A172 (cell line): ENCODE results near the gene CSNK1A1. TPM values are rescaled to one million over a fixed set of nuclear protein-coding genes. Genes with fewer than 3 reads are reported as not detected.
A peak's percentile ranks its signal among the peaks of the same experiment; 100 is the strongest.
"Not testable (repeated sequence)": the region's sequence is repeated elsewhere in the genome, so short reads cannot be mapped to it uniquely, and the experiment has no call there.

Experiments
- DNase-seq: peaks from one replicate; pipeline ENCODE4 v3.0.0-alpha.2; 2015; ENCODE audit warnings: low spot score
- total RNA-seq: library from RNA; depleted of rRNA; stranded (reverse); fragments of >200 nt; shearing (Covaris generic); gene quantifications from 2 replicates; pipeline ENCODE4 v1.2.3, GENCODE V29; 2014

CSNK1A1 gene
- total RNA-seq, 1 experiment from 2014 or later = 416 TPM

DNA sequence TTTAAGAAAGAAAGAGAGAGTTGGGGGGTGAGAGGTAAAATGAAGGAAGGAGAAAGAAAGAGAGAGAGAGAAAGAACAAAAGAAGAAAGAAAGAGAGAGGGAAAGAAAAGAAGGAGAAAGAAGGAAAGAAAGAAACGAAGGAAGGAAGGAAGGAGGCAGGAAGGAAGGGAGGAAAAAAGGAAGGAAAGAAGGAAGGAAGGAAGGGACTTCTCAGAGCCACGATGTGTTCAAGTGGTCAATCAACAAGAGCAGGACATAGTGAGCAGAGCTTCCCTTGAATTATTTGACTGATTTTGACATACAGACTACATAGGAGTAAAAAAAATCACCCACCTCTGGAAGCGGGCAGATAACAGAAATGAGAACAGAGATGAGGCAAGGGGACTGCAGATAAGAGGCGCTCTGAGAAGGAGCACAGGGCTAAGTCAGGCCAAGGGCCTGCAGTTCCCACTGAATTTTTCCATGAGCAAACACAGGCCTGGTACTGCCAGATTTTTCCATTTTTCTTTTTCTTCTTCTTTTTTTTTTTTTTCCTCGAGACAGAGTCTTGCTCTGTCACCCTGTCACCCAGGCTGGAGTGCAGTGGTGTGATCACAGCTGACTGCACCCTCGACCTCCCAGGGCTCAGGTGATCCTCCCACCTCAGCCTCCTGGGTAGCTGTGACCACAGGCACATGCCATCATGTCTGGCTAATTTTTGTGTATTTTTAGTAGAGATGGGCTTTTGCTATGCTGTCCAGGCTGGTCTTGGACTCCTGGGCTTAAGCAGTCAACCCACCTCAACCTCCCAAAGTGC is 94.4 kb downstream of the CSNK1A1 start:
- DNase-seq = no peak

DNA sequence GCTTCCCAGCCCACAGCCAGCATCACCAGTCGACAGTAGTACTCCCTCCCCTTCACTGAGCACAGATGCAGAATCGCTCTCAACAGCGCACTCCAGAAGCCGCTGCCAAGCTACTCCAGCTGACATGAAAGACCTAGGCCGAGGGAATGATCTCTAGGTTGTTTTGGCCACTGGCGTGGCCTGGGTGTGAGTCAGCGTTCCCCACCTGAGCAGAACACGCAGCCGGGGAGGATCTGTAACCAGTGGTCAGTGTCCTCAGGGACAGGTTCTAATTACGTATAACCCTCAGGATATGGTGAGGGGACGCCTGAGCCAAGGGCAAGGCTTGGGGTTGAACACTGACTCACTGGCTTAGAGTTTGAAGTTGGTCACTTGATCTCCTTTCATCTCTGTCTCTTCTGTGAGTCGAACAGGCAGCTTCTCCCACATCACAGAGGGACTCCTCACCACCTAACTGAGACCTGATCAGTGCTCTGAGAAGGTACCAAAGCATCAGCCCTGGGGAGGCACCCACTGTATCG is 95.3 kb downstream of the CSNK1A1 start:
- peak; percentile 86 for DNase-seq

DNA sequence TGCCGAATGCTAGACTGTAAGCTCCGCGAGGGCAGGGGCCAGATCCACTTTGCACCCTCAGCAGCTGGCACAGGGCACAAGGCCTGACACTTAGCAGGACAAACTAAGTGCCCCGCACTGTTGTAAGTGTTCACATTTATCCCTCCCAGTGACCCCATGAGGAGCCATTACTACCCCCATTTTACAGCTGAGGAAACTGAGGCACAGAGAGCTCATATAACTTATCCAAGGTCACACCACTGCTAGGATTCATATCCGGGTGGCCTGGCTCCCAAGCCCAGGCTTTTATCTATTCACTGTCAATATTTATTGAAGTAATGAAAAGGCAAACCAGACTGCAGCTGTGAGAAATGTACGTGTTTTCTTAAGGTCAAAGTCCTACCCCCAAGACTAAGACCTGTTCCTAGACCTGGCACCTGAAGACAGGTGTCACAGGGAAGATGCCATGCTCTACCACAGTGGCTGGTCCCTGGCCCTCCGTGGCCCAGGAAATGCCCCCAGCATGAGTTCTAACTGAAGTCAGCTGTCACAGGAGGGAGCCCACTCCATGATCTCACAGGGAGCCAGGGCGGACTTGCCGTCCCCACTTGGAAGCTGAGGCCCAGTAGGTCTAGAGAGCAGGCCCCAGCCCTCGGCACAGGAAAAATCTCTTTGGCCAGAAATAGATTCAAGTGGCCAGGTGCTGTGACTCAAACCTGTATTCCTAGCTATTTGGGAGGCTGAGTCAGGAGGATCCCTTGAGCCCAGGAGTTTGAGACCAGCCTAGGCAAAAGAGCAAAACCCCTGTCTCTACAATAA is 97.4 kb downstream of the CSNK1A1 start:
- no peak for DNase-seq

DNA sequence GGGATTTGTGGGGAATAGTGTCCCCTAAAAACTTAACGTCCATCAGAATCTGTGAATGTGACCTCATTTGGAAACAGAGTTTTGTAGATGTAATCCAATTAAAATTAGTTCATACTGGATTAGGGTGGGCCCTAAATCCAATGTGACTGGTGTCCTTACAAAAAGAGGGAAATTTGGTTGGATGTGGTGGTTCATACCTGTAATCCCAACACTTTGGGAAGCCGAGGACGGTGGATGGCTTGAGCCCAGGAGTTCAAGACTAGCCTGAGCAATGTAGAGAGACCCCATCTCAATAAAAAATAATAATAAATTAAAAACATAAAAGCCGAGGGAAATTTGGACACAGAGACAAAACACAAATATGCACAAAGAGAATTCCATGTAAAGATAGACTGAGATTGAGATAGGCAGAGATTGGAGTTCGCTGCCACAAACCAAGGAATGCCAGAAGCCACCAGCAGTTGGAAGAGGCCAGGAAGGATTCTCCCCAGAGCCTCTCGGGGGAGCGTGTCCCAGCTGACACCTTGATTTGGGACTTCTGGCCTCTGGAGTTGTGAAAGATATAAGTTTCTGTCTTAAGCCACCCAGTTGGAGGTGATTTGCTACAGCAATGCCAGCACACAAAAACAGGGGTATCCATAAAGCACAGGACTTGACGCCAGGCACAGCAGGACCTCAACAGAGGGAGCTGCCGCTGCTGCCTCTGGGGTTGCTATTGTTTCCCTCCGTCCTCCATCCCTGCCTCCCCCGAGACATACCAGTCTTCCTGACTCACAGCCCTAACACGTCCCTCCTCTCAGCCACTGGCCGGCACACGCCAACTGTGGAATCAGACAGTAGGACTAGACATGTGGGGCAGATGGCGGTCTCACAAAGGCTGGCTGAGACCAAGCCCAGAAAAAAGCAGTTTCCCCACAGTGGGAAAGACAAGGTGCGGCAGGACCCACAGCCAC is 98.3 kb downstream of the CSNK1A1 start:
- DNase-seq = peak; percentile 92

DNA sequence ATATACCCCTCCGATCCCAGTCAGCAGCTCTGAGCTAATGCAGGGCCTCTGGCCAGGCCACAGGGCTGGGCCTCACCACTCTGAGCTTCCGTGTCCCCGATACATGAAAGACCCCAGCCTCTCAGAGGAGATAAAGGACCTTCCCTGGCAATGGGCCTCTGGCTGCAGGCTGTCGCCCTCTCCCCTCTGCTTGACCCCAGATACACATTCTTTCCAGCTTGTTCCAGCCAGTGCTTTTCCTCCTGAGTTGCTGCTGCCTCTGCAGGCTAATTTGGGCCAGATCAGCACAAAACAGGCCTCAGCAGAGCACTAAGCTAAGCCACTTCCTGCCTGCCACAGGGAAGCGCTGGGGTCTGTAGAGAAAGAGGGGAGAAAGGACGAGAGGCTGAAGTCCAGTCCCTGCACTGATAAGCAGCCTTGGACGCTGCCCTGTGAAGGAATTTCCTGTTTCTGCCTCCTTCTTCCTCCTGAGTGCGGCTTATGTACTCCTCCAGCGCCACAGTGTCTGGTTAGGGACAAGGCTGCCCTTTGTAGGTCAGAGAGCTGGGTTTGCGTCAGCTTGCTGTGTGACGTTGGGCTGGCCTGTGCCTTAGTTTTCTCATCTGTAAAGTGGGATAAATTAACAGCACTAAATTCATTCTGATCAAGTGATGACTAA is 99.1 kb downstream of the CSNK1A1 start:
- peak; percentile 81 for DNase-seq

DNA sequence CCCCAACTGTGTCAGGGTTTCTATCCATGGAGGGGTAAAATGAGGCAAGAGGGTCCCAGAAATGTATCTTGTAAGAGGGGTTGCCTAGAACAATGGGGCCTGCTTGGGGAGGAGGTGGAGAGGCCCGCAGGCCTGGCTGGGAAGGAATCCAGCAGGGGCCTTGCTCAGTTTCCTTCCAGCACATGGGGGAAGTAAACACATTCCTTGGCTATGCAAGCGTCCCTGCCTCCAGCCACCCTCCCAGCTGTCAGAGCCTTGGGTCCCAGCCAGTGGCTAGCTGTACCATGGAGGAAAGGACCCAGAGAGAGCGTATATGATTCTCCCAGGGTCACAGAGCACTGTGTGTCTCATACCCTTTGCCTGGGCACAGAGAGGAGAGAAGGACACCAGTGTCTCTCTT is 101.0 kb downstream of the CSNK1A1 start:
- no peak for DNase-seq

DNA sequence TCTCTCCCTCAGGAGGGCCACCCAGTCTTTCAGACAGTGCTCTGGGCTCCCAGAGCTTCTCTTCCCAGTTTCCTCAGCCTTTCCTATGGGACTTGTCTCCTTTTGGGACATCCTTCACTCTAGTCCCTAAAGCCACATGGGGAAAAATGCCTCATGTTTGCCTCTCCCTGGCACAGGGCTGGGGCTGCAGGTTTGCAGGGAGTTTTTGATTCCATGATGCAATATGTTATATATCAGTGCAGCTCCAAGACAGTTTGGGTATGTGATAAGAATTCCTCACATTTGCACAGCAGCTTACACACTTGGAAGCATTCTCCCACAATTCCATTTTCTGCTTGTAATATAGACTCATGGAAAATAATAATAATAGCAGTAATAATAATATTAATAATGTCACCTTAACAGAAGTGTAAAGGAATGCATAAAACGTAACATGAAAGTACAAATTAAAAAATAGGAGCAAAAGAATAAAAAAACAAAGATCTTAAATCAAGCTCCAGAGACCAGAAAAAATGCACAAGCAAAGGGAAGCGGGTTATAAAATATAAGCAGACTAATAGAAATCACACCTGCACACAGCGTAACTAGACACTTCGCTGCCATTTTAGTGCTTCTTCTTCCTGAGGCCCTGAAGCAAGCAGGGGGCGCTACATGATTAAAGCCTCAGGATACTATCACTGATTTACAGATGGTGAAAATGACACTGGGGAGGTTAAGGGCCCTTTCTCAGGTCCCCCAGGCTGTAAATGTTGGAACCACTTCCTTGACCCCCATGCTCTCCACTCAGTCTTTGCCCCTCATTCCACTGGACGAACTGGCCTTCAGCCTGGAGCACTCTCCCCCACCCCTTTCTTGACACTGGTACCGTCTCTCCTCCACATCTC is 102.2 kb downstream of the CSNK1A1 start:
- no peak for DNase-seq

DNA sequence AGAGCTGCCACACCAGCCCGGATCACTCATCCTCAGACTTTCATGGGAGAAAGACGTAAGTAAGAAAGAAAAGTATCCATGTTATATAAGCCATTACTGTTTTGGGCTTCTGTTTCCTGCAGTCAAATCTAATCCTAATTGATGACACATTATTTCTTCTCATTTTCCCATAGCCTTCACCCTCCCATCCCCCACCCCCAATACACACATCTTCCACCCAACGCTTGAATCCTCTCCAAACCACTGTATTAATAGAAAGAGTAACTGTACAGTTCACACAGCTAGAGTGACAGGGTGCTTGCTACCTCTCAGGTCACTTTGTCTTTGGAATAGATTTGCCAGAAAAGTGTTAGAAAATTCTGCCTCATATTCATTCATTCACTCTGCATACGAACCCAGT is 102.8 kb downstream of the CSNK1A1 start:
- DNase-seq = no peak

DNA sequence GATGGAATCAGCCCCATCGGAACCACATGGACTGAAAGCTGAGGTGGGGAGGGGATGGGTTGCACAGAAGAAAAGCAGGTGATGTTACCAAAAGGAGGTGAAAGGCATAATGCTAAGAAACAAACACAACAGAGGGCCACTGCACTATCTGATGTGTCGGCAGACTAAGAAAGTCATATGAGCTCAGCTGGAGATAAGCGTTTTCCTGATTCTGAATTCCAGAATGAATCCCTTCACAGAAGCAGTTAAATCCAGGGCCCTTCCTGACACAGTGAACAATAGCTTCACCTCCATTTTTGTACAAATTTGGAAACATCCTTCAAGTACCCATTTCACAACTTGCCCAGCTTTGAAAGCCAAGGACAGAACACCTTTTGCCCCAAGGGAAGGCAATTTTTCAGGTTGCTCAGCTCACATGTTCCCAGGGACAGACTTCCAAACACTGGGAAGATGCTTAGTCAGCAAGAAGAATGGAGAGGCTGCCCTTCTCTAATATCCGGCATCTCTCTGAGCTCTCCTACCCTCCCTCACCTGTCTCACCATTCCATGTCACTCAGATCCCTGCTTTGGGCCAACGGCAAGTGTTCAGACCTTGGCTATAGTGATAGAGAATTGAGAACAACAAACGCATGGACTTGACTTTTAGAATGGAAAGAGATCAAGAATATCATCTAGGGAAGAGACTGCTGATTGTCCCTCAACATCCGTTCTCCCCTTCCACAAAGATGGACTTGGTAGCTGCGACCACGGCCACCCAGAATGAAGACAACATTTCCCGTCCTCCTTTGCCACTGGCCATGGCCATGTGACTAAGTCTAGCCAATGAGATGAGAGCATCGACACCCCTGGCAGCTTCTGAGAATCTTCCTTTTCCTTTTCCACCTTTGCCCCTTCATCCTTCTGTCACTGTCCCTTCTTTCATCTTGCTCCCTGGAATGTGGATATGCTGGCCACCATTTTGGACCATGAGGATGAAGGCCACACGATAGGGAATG is 103.6 kb downstream of the CSNK1A1 start:
- DNase-seq = no peak

DNA sequence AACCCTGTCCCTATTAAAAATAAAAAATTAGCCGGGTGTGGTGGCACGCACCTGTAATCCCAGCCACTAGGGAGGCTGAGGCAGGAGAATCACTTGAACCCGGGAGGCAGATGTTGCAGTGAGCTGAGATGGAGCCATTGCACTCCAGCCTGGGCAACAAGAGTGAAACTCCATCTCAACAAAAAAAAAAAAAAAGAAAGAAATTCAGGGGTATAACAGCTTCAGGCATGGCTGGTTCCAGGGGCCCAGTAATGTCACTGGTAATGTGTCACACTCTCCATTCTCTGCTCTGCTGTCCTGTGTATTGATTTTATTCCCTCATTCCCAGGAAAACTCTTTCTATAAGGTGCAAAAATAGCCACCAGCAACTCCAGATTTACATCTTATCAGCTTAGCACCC is 104.4 kb downstream of the CSNK1A1 start:
- not testable (repeated sequence) for DNase-seq

DNA sequence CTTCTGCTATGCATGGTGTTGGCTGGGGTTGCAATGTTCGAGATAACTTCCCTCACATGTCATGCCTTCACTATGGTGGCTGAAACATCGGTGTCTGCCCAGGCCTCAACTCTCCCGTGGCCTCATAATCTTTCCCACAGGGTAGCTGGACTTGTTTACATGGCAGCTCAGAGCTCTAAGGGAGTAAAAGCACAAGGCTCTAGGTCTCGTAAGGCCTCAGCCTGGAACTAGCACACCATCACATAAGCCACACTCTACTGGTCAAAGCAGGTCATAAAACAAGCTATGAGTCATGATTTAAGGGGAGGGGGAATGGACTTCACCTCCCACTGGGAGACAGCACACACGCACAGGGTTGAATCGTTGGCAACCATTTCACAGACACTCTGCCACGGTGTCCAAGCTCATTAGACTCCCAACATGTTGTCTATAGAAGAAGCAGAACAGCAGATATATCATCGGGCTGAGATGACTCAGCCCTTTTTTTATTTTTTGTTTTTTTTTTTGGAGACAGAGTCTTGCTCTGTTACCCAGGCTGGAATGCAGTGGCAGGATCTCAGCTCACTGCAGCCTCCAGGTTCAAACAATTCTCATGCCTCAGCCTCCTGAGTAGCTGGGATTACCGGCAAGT is 105.4 kb downstream of the CSNK1A1 start:
- DNase-seq = peak; percentile 97

DNA sequence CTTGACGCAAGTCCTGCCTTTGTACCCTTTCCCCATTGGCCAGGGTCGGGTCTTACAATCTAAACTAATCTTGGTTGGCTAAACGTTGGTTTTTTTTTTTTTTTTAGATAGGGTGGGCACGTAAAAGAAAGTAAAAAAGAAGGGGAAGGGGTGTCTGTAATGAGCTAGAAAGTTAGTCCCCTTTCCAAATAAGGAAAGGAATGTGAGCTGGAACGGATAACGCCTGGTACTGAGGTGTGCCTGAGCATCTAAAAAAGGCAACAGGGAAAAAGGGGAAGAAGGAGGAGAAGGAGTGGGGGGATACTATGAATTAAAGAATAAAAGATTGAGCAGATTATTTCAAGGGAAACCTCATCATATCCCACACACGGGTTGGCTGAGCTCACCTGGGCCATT is 105.9 kb downstream of the CSNK1A1 start:
- no peak for DNase-seq

DNA sequence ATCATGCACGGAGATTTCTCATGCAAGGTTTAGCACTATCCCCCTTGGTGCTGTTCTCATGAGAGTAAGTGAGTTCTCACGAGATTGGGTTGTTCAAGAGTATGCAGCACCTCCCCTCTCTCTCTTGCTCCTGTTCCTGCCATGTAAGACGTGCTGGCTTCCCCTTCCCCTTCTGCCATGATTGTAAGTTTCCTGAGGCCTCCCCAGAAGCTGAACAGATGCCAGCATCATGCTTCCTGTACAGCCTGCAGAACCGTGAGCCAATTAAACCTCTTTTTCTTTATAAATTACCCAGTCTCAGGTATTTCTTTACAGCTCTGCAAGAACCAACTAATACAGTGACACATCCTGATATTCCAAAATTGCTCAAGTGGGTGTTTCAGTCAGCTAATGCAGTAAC is 106.8 kb downstream of the CSNK1A1 start:
- DNase-seq = not testable (repeated sequence)

DNA sequence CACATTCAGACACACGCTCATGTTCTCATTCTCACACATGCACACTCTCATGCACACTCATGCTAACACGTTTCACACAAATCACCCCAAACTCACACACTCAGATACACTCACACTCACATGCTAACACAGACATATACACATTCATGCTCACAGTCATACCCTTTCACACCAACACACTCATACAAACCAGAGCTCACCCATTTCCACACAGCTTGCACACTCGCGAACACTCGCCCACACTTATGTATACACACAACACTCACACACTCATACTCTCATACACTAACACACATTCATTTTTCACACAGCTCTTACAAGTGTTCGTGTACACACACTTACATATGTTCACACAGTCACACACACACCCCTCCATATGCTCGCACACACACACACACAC is 108.0 kb downstream of the CSNK1A1 start:
- no peak for DNase-seq

DNA sequence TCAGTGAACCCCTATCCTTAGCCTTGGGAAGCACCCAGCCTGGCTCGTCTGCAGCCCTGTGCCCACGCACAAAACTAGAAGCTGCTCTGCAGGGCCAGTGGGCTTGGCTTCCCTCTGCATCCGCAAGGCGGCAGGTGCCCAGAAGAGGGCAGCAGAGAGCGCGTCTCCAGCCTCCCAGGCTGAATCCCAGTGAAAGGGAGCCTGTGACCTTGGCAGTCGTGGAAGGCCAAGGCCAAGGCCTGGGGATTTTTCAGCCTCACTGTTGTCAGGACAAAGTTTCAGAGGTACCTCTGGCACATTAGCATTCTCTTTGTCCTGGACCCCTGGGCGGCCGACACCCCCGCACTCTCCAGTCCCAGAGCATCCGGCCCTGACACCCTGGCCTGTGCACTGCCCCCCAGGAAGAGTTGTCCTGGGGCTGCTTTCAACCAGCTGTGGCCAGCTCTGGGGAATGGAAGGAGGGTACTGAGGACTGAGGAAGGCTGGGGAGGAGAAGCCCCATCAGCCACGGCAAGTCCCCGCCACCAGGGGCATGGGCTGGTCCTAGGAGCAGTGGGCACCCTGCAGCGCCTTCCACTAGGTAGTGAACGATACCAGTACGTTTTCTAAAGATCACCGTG is 108.6 kb downstream of the CSNK1A1 start:
- peak; percentile 69 for DNase-seq
